ENCODE data around the gene AVP. TPM values are rescaled to one million over a fixed set of nuclear protein-coding genes. Genes with fewer than 3 reads are reported as not detected.

Gene AVP
- total RNA-seq, 1 experiment from 2014 or later: not detected

- no TSS peak for BruUV-seq (replicated peaks)
- POLR2A ChIA-PET: no interaction called here
Observed at GRCh38 chr20:3106658-3107463, 22.3 kb upstream of the AVP start.

GRCh38 chr20:3106185-3106584 lies 21.7 kb upstream of the AVP start:
- TF ChIP-seq SIN3A (IDR thresholded peaks at IDR 0.05; ENCODE audit: borderline replicate concordance, insufficient read depth, low read depth, low read length) (no peak), CTCF (IDR thresholded peaks at IDR 0.05) (no peak), REST (IDR thresholded peaks at IDR 0.05; ENCODE audit: insufficient read depth in 1 of 2, low read depth in 2 of 2, low read length in 1 of 2) (no peak), TCF7L2 (IDR thresholded peaks at IDR 0.05; ENCODE audit: low read depth, low read length) (no peak), POLR2AphosphoS5 (IDR thresholded peaks at IDR 0.05; ENCODE audit: low read depth, low read length) (no peak)
- H3K4me1 ChIP-seq (ENCODE audit: control insufficient read depth, insufficient read depth, low read length): no peaks in the 10 kb centered on the region; the same call in 1 of the 2 replicates
- H3K27me3 ChIP-seq (ENCODE audit: control insufficient read depth, insufficient read depth, low read length): no peaks in the 10 kb centered on the region
- no peak overlapping the region for H3K27ac ChIP-seq (ENCODE audit: low read length)
- CTCF ChIA-PET: no interaction called here
- no peaks in the 10 kb centered on the region for H3K9me3 ChIP-seq (ENCODE audit: control insufficient read depth, insufficient read depth, low read depth, low read length)
- in situ Hi-C loops (cut with HindIII; ENCODE audit: low pct_unique_long_range_greater_than_20kb, low sequenced_read_pairs) (no loop called here), intact Hi-C loops (cut with micrococcal nuclease; ENCODE audit: unreplicated experiment) (no loop called here)
- H3K36me3 ChIP-seq (ENCODE audit: control insufficient read depth, insufficient read depth, low read length): no peaks in the 10 kb centered on the region
- no peak overlapping the region for H3K4me3 ChIP-seq (ENCODE audit: low read depth in 2 of 2, low read length in 2 of 2)
- POLR2A ChIA-PET: no interaction called here
- BruUV-seq (replicated peaks): no TSS peak
- DNase-seq (ENCODE audit: low read depth, low spot score) (no peak), ATAC-seq (no peak)

More at GRCh38 chr20:3106658-3107463, 22.3 kb upstream of the AVP start:
- H3K27me3 ChIP-seq (ENCODE audit: control insufficient read depth, insufficient read depth, low read length): no peaks in the 10 kb centered on the region
- in situ Hi-C loops (cut with HindIII; ENCODE audit: low pct_unique_long_range_greater_than_20kb, low sequenced_read_pairs) (no loop called here), intact Hi-C loops (cut with micrococcal nuclease; ENCODE audit: unreplicated experiment) (no loop called here)
- no peaks in the 10 kb centered on the region for H3K36me3 ChIP-seq (ENCODE audit: control insufficient read depth, insufficient read depth, low read length)
- H3K27ac ChIP-seq (ENCODE audit: low read length): no peak overlapping the region
- H3K9me3 ChIP-seq (ENCODE audit: control insufficient read depth, insufficient read depth, low read depth, low read length): no peaks in the 10 kb centered on the region
- no peaks in the 10 kb centered on the region; the same call in 1 of the 2 replicates for H3K4me1 ChIP-seq (ENCODE audit: control insufficient read depth, insufficient read depth, low read length)
- DNase-seq (ENCODE audit: low read depth, low spot score) (no peak), ATAC-seq (no peak)
- TF ChIP-seq CTCF (IDR thresholded peaks at IDR 0.05): no peak
- TF ChIP-seq SIN3A (IDR thresholded peaks at IDR 0.05; ENCODE audit: borderline replicate concordance, insufficient read depth, low read depth, low read length): no peak
- no peak for TF ChIP-seq TCF7L2 (IDR thresholded peaks at IDR 0.05; ENCODE audit: low read depth, low read length)
- no peak for TF ChIP-seq REST (IDR thresholded peaks at IDR 0.05; ENCODE audit: insufficient read depth in 1 of 2, low read depth in 2 of 2, low read length in 1 of 2)
- no peak for TF ChIP-seq POLR2AphosphoS5 (IDR thresholded peaks at IDR 0.05; ENCODE audit: low read depth, low read length)
- no peak overlapping the region for H3K4me3 ChIP-seq (ENCODE audit: low read depth in 2 of 2, low read length in 2 of 2)
- CTCF ChIA-PET: no interaction called here
